ENCODE measurements around the gene SELENOI.
A peak's percentile ranks its signal among the peaks of the same experiment; 100 is the strongest.

Gene SELENOI, protein sequence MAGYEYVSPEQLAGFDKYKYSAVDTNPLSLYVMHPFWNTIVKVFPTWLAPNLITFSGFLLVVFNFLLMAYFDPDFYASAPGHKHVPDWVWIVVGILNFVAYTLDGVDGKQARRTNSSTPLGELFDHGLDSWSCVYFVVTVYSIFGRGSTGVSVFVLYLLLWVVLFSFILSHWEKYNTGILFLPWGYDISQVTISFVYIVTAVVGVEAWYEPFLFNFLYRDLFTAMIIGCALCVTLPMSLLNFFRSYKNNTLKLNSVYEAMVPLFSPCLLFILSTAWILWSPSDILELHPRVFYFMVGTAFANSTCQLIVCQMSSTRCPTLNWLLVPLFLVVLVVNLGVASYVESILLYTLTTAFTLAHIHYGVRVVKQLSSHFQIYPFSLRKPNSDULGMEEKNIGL

GRCh38 chr2:26345545-26346453 lies at the start of gene SELENOI:
TSS of gene SELENOI (plus strand) at chr2:26346143. CDS start at chr2:26346233, 90 bp downstream.
- POLR2A ChIA-PET = interaction anchor here (0.6 to 1.0 kb wide), 5 partner anchors 37 to 467 kb away, joined by 3 to 4 read pairs (median 3); partner anchors contain the start of gene ASXL2
- peak within 1 kb of the TSS; percentile 96 for H3K4me3 ChIP-seq (ENCODE audit: low read depth, low read length)
- peak; percentile 90 for DNase-seq (ENCODE audit: low read depth, low spot score)
- CTCF ChIA-PET = interaction anchor here (0.9 to 3.8 kb wide), 5 partner anchors 10 to 232 kb away, joined by 3 to 15 read pairs (median 3); no protein-coding TSS in a partner anchor
- TF ChIP-seq, protein P1, sequence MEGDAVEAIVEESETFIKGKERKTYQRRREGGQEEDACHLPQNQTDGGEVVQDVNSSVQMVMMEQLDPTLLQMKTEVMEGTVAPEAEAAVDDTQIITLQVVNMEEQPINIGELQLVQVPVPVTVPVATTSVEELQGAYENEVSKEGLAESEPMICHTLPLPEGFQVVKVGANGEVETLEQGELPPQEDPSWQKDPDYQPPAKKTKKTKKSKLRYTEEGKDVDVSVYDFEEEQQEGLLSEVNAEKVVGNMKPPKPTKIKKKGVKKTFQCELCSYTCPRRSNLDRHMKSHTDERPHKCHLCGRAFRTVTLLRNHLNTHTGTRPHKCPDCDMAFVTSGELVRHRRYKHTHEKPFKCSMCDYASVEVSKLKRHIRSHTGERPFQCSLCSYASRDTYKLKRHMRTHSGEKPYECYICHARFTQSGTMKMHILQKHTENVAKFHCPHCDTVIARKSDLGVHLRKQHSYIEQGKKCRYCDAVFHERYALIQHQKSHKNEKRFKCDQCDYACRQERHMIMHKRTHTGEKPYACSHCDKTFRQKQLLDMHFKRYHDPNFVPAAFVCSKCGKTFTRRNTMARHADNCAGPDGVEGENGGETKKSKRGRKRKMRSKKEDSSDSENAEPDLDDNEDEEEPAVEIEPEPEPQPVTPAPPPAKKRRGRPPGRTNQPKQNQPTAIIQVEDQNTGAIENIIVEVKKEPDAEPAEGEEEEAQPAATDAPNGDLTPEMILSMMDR (IDR thresholded peaks at IDR 0.05; ENCODE audit: insufficient read depth, low read length, missing control alignments) = no peak

GRCh38 chr2:26297061-26297460 lies 48.9 kb upstream of the SELENOI start:
- POLR2A ChIA-PET = no interaction called here
- CTCF ChIA-PET = no interaction called here
- TF ChIP-seq, protein P1 (IDR thresholded peaks at IDR 0.05; ENCODE audit: insufficient read depth, low read length, missing control alignments) = no peak

GRCh38 chr2:26298286-26298637 lies 47.7 kb upstream of the SELENOI start:
- DNase-seq (ENCODE audit: low read depth, low spot score) = no peak
- ChIA-PET POLR2A (no interaction called here), CTCF (interaction anchor here (0.7 to 1.2 kb wide), 2 partner anchors 15 to 29 kb away, joined by 3 read pairs; no protein-coding TSS in a partner anchor)
- TF ChIP-seq, protein P1 (IDR thresholded peaks at IDR 0.05; ENCODE audit: insufficient read depth, low read length, missing control alignments) = no peak
- H3K4me3 ChIP-seq (ENCODE audit: low read depth, low read length) = no peak overlapping the region

More at GRCh38 chr2:26297061-26297460, 48.9 kb upstream of the SELENOI start:
- DNase-seq (ENCODE audit: low read depth, low spot score) = no peak
- no peak overlapping the region for H3K4me3 ChIP-seq (ENCODE audit: low read depth, low read length)

- DNase-seq (ENCODE audit: low read depth, low spot score) = no peak
- H3K4me3 ChIP-seq (ENCODE audit: low read depth, low read length) = peak overlapping the region; percentile 57
- CTCF ChIA-PET = interaction anchor here (0.7 to 1.3 kb wide), 4 partner anchors 10 to 279 kb away, joined by 3 to 4 read pairs (median 3); no protein-coding TSS in a partner anchor
- POLR2A ChIA-PET = interaction anchor here (1.0 kb wide), 1 partner anchor 53 kb away, joined by 3 read pairs; no protein-coding TSS in a partner anchor
- TF ChIP-seq, protein P1 (IDR thresholded peaks at IDR 0.05; ENCODE audit: insufficient read depth, low read length, missing control alignments) = no peak
These were observed 47.1 kb upstream of the SELENOI start for GRCh38 chr2:26298638-26299393.

DNA sequence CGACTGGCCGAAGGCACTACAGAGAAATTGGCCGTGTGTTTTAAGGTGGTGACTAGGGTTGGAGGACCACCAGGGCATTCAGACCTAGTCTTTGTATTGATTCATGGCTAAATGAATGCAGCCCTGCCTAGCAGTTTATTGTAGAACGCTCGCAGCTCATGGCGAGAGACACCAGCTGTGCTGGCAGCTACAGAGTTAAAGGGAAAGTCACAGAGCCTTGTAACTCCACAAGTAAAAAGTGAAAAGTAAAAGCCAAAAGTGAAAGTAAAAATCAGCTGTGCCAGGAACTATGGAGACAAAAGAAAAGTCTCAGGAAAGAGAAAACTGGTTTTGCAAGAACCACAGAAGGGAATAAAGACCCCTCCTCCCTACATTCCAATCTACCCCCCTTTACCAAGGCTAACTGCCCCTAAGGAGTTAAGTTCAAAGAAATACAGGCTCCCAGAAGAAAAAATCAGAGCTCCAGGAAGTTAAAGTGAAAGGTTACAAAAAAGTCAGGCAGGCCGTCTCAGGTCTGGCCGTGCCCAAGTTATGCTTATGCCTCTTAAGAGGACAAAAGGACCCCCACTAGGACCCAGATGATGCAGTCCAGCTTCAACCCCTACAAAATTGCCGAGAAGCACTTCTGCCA lies 46.4 kb upstream of the SELENOI start:
- POLR2A ChIA-PET = interaction anchor here (1.0 kb wide), 1 partner anchor 54 kb away, joined by 3 read pairs; no protein-coding TSS in a partner anchor
- TF ChIP-seq, protein P1 (IDR thresholded peaks at IDR 0.05; ENCODE audit: insufficient read depth, low read length, missing control alignments) = no peak
- no peak for DNase-seq (ENCODE audit: low read depth, low spot score)
- CTCF ChIA-PET = interaction anchor here (0.8 to 1.3 kb wide), 5 partner anchors 10 to 278 kb away, joined by 3 to 4 read pairs (median 3); no protein-coding TSS in a partner anchor
- H3K4me3 ChIP-seq (ENCODE audit: low read depth, low read length) = peak overlapping the region; percentile 57

All from AG04449 (cell line).